Measurements from ENCODE around the gene MYH9. TPM values are rescaled to one million over a fixed set of nuclear protein-coding genes. Genes with fewer than 3 reads are reported as not detected.
"Not testable (repeated sequence)": the region's sequence is repeated elsewhere in the genome, so short reads cannot be mapped to it uniquely, and the experiment has no call there.

The MYH9 gene
- polyA plus RNA-seq, 1 donor from 2014 or later = 7.1 TPM

DNA sequence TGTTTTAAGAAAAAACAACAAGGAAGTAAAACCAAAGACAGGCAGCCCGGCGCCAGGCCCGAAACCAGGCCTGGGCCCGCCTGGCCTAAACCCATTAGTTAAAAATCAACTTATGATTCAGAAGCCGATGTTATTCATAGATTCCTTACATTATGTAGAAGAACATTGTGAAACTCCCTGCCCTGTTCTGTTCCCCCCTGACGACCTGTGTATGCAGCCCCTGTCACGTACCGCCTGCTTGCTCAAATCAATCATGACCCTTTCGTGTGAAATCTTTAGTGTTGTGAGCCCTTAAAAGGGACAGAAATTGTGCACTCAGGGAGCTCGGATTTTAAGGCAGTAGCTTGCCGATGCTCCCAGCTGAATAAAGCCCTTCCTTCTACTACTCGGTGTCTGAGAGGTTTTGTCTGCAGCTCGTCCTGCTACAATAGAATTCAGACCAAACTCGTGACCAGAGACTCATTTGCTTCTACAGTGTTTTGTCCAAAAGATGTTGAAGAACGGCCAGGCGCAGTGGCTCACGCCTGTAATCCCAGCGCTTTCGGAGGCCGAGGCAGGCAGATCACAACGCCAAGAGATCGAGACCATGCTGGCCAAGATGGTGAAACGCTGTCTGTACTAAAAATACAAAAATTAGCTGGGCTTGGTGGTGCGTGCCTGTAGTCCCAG is 137.3 kb downstream of the MYH9 start:
- H3K79me2 ChIP-seq (replicated peaks; ENCODE audit: insufficient read depth, low read length); H3K9me2 ChIP-seq (ENCODE audit: insufficient read depth, low read length); H3K36me3 ChIP-seq (ENCODE audit: insufficient read depth, low read length); H3K27me3 ChIP-seq (ENCODE audit: insufficient read depth, low read depth, low read length); H3K4me2 ChIP-seq (ENCODE audit: low read length); H4K20me1 ChIP-seq (ENCODE audit: insufficient read depth); H3K4me3 ChIP-seq (ENCODE audit: low read length); H3K27ac ChIP-seq (ENCODE audit: low read length); H2AFZ ChIP-seq (ENCODE audit: low read depth, low read length); H3K9me3 ChIP-seq (ENCODE audit: low read length); H3K9ac ChIP-seq (ENCODE audit: low read length); H3F3A ChIP-seq (ENCODE audit: insufficient read depth, low read length, poor library complexity, severe bottlenecking): not testable (repeated sequence)

DNA sequence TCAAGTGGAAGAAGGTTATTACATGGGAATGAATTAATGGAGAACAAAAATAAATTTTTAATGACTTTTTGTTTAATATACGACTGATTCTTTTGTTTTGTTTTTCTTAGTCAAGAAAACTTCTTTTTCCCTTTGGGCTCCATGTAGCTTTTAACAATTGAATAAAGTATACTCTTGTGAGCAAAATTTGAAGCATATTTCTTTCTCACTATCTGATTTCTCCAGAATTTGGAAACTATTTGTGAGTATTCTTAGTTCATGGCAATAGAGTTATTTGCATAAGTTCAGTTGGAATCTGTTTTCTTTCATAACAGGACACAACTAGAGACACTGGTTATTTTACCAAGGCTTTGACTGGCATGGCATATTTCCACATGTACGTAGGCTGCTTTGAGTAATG is 138.6 kb downstream of the MYH9 start:
- H3K9ac ChIP-seq (ENCODE audit: low read length) = no peak overlapping the region
- H2AFZ ChIP-seq (ENCODE audit: low read depth, low read length) = no peak overlapping the region
- H3K9me3 ChIP-seq (ENCODE audit: low read length) = no peaks in the 10 kb centered on the region
- TF ChIP-seq EZH2 (IDR thresholded peaks at IDR 0.05; ENCODE audit: borderline replicate concordance, insufficient read depth, low read length, poor library complexity, severe bottlenecking) (no peak), POLR2AphosphoS5 (IDR thresholded peaks at IDR 0.05) (no peak)
- TF ChIP-seq, protein P1, sequence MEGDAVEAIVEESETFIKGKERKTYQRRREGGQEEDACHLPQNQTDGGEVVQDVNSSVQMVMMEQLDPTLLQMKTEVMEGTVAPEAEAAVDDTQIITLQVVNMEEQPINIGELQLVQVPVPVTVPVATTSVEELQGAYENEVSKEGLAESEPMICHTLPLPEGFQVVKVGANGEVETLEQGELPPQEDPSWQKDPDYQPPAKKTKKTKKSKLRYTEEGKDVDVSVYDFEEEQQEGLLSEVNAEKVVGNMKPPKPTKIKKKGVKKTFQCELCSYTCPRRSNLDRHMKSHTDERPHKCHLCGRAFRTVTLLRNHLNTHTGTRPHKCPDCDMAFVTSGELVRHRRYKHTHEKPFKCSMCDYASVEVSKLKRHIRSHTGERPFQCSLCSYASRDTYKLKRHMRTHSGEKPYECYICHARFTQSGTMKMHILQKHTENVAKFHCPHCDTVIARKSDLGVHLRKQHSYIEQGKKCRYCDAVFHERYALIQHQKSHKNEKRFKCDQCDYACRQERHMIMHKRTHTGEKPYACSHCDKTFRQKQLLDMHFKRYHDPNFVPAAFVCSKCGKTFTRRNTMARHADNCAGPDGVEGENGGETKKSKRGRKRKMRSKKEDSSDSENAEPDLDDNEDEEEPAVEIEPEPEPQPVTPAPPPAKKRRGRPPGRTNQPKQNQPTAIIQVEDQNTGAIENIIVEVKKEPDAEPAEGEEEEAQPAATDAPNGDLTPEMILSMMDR (IDR thresholded peaks at IDR 0.05; ENCODE audit: poor library complexity, severe bottlenecking) = no peak
- TF ChIP-seq, protein P2, sequence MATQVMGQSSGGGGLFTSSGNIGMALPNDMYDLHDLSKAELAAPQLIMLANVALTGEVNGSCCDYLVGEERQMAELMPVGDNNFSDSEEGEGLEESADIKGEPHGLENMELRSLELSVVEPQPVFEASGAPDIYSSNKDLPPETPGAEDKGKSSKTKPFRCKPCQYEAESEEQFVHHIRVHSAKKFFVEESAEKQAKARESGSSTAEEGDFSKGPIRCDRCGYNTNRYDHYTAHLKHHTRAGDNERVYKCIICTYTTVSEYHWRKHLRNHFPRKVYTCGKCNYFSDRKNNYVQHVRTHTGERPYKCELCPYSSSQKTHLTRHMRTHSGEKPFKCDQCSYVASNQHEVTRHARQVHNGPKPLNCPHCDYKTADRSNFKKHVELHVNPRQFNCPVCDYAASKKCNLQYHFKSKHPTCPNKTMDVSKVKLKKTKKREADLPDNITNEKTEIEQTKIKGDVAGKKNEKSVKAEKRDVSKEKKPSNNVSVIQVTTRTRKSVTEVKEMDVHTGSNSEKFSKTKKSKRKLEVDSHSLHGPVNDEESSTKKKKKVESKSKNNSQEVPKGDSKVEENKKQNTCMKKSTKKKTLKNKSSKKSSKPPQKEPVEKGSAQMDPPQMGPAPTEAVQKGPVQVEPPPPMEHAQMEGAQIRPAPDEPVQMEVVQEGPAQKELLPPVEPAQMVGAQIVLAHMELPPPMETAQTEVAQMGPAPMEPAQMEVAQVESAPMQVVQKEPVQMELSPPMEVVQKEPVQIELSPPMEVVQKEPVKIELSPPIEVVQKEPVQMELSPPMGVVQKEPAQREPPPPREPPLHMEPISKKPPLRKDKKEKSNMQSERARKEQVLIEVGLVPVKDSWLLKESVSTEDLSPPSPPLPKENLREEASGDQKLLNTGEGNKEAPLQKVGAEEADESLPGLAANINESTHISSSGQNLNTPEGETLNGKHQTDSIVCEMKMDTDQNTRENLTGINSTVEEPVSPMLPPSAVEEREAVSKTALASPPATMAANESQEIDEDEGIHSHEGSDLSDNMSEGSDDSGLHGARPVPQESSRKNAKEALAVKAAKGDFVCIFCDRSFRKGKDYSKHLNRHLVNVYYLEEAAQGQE (IDR thresholded peaks at IDR 0.05; ENCODE audit: borderline replicate concordance) = no peak
- no peak overlapping the region for H3K27ac ChIP-seq (ENCODE audit: low read length)
- no peak overlapping the region for H3K4me3 ChIP-seq (ENCODE audit: low read length)
- no peaks in the 10 kb centered on the region for H3K36me3 ChIP-seq (ENCODE audit: insufficient read depth, low read length)
- H3K79me2 ChIP-seq (replicated peaks; ENCODE audit: insufficient read depth, low read length) = no peaks in the 10 kb centered on the region
- no peaks in the 10 kb centered on the region for H4K20me1 ChIP-seq (ENCODE audit: insufficient read depth)
- H3K4me2 ChIP-seq (ENCODE audit: low read length) = no peak overlapping the region
- H3K9me2 ChIP-seq (ENCODE audit: insufficient read depth, low read length) = no peaks in the 10 kb centered on the region
- no peaks in the 10 kb centered on the region for H3F3A ChIP-seq (ENCODE audit: insufficient read depth, low read length, poor library complexity, severe bottlenecking)
- no peaks in the 10 kb centered on the region for H3K27me3 ChIP-seq (ENCODE audit: insufficient read depth, low read depth, low read length)

DNA sequence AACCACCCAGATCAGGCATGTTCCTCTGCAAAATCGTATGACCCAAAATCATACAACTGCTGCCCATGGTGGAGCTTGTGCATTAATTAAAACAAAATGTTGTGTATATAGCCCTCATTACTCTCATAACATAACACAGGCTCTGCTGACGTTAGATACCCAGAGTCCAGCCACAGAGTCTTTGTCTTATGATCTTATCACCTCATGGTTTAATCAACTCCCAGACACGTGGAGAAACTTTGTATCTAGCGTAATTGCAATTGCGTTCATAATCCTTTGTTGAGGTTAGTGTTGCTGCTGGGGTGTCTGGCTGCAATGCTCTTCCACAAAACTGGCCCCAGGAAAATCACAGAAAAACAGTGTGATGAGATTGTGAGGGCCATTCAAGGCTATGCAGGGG is 139.8 kb downstream of the MYH9 start:
- H3K79me2 ChIP-seq (replicated peaks; ENCODE audit: insufficient read depth, low read length) = no peaks in the 10 kb centered on the region
- H2AFZ ChIP-seq (ENCODE audit: low read depth, low read length) = no peak overlapping the region
- no peak overlapping the region for H3K9ac ChIP-seq (ENCODE audit: low read length)
- H3K36me3 ChIP-seq (ENCODE audit: insufficient read depth, low read length) = no peaks in the 10 kb centered on the region
- no peaks in the 10 kb centered on the region for H3K9me3 ChIP-seq (ENCODE audit: low read length)
- no peaks in the 10 kb centered on the region for H3K27me3 ChIP-seq (ENCODE audit: insufficient read depth, low read depth, low read length)
- H3K9me2 ChIP-seq (ENCODE audit: insufficient read depth, low read length) = no peaks in the 10 kb centered on the region
- no peaks in the 10 kb centered on the region for H3F3A ChIP-seq (ENCODE audit: insufficient read depth, low read length, poor library complexity, severe bottlenecking)
- H3K4me2 ChIP-seq (ENCODE audit: low read length) = no peak overlapping the region
- H4K20me1 ChIP-seq (ENCODE audit: insufficient read depth) = no peaks in the 10 kb centered on the region
- no peak overlapping the region for H3K4me3 ChIP-seq (ENCODE audit: low read length)
- no peak overlapping the region for H3K27ac ChIP-seq (ENCODE audit: low read length)
- TF ChIP-seq, protein P1 (IDR thresholded peaks at IDR 0.05; ENCODE audit: poor library complexity, severe bottlenecking) = no peak
- TF ChIP-seq POLR2AphosphoS5 (IDR thresholded peaks at IDR 0.05) (no peak), TAF1 (IDR thresholded peaks at IDR 0.05; ENCODE audit: low read depth) (no peak), MXI1 (conservative IDR thresholded peaks at IDR 0.05; ENCODE audit: poor library complexity, severe bottlenecking) (no peak), EP300 (conservative IDR thresholded peaks at IDR 0.05; ENCODE audit: poor library complexity, severe bottlenecking) (no peak), SMC3 (conservative IDR thresholded peaks at IDR 0.05; ENCODE audit: poor library complexity) (no peak), EZH2 (IDR thresholded peaks at IDR 0.05; ENCODE audit: borderline replicate concordance, insufficient read depth, low read length, poor library complexity, severe bottlenecking) (no peak), RAD21 (conservative IDR thresholded peaks at IDR 0.05) (no peak)
- TF ChIP-seq, protein P2 (IDR thresholded peaks at IDR 0.05; ENCODE audit: borderline replicate concordance) = no peak
